NB4 (cell line): ENCODE data around the gene URB2.

ENCODE experiments used
- DNase-seq: peaks from one replicate; pipeline ENCODE4 v3.0.0; 2010; ENCODE audit warnings: low read depth
- H3K4me3 ChIP-seq: one replicate; pipeline ENCODE4 v1.5.1; 2011; ENCODE audit warnings: mild to moderate bottlenecking, low read depth, low read length, moderate library complexity
- CTCF ChIP-seq: IDR thresholded peaks from one replicate; pipeline ENCODE4 v1.5.1; 2012; ENCODE audit warnings: low read depth, low read length
- MAX ChIP-seq: IDR thresholded peaks from 2 replicates; pipeline ENCODE4 v1.6.1; 2011; ENCODE audit warnings: low read depth, low read length
- MYC ChIP-seq: IDR thresholded peaks from 2 replicates; pipeline ENCODE4 v1.6.1; 2011; ENCODE audit warnings: low read depth, low read length
- POLR2A ChIP-seq: IDR thresholded peaks from 2 replicates; pipeline ENCODE4 v1.6.1; 2011; ENCODE audit warnings: mild to moderate bottlenecking; ENCODE audit not compliant: insufficient read length; ENCODE audit errors: extremely low read depth

Gene URB2

GRCh38 chr1:229596925-229597699, 28.9 kb upstream of the URB2 start:
- no peak for TF ChIP-seq CTCF
- TF ChIP-seq POLR2A = no peak
- no peak for TF ChIP-seq MAX
- TF ChIP-seq MYC = no peak
- H3K4me3 ChIP-seq = no peak overlapping the region
- no peak for DNase-seq

GRCh38 chr1:229597877-229598276, 28.2 kb upstream of the URB2 start:
- TF ChIP-seq POLR2A (no peak), MYC (no peak), CTCF (no peak), MAX (no peak)
- no peak for DNase-seq
- H3K4me3 ChIP-seq = no peak overlapping the region

GRCh38 chr1:229599218-229599954, 26.7 kb upstream of the URB2 start:
- DNase-seq = no peak
- no peak overlapping the region for H3K4me3 ChIP-seq
- TF ChIP-seq CTCF (no peak), MYC (no peak), POLR2A (no peak), MAX (no peak)

- DNase-seq = no peak
- TF ChIP-seq CTCF (no peak), MAX (no peak), MYC (no peak), POLR2A (no peak)
- no peak overlapping the region for H3K4me3 ChIP-seq
Measured at GRCh38 chr1:229600229-229600628, 25.8 kb upstream of the URB2 start.

- DNase-seq = no peak
- TF ChIP-seq MYC = no peak
- TF ChIP-seq POLR2A = no peak
- no peak for TF ChIP-seq CTCF
- no peak for TF ChIP-seq MAX
- H3K4me3 ChIP-seq = no peak overlapping the region
Measured at GRCh38 chr1:229603371-229604005, 22.6 kb upstream of the URB2 start.
